HG03060 (cell line): ENCODE data around the gene AKIRIN2.
"Not testable (repeated sequence)": the region's sequence is repeated elsewhere in the genome, so short reads cannot be mapped to it uniquely, and the experiment has no call there.

Experiments
- ATAC-seq: cut with Tn5 transposase; IDR thresholded peaks from one replicate; pipeline ENCODE4 v1.9.1; 2021; ENCODE audit warnings: low read depth, moderate number of reproducible peaks; ENCODE audit not compliant: unreplicated experiment

The AKIRIN2 gene

GRCh38 chr6:87718662-87719433 lies 16.8 kb upstream of the AKIRIN2 start:
- ATAC-seq = no peak

GRCh38 chr6:87716928-87717614 lies 15.0 kb upstream of the AKIRIN2 start:
- no peak for ATAC-seq

GRCh38 chr6:87714093-87714842 lies 12.2 kb upstream of the AKIRIN2 start:
- ATAC-seq = no peak

GRCh38 chr6:87712713-87713112 lies 10.7 kb upstream of the AKIRIN2 start:
- not testable (repeated sequence) for ATAC-seq

GRCh38 chr6:87710090-87710489 lies 8.1 kb upstream of the AKIRIN2 start:
- no peak for ATAC-seq

GRCh38 chr6:87708581-87709427 lies 6.8 kb upstream of the AKIRIN2 start:
- not testable (repeated sequence) for ATAC-seq

GRCh38 chr6:87706187-87706966 lies 4.3 kb upstream of the AKIRIN2 start:
- no peak for ATAC-seq

- ATAC-seq = peak; percentile 48
Measured at GRCh38 chr6:87705070-87705691, 3.1 kb upstream of the AKIRIN2 start.

GRCh38 chr6:87703039-87703438 lies 1.0 kb upstream of the AKIRIN2 start:
- not testable (repeated sequence) for ATAC-seq

- peak; percentile 7 for ATAC-seq
Measured at GRCh38 chr6:87702589-87702945, 534 bp upstream of the AKIRIN2 start.

GRCh38 chr6:87701344-87701675 lies 723 bp downstream of the AKIRIN2 start:
- no peak for ATAC-seq

GRCh38 chr6:87700397-87701343 lies 1.4 kb downstream of the AKIRIN2 start:
- ATAC-seq = no peak

GRCh38 chr6:87699576-87699975 lies 2.5 kb downstream of the AKIRIN2 start:
- ATAC-seq = no peak

GRCh38 chr6:87698547-87699006 lies 3.5 kb downstream of the AKIRIN2 start:
- no peak for ATAC-seq

GRCh38 chr6:87697581-87698546 lies 4.2 kb downstream of the AKIRIN2 start:
- ATAC-seq = no peak

- not testable (repeated sequence) for ATAC-seq
Measured at GRCh38 chr6:87696817-87697216, 5.2 kb downstream of the AKIRIN2 start.

GRCh38 chr6:87692086-87692485 lies 9.9 kb downstream of the AKIRIN2 start:
- ATAC-seq = no peak
